Left ventricle myocardium inferior (tissue), 1 donor: Measurements from ENCODE around the gene THOC6. TPM values are rescaled to one million over a fixed set of nuclear protein-coding genes. Genes with fewer than 3 reads are reported as not detected.

Experiments used
- DNase-seq: peaks from one replicate; pipeline ENCODE4 v3.0.0-alpha.2; 2020
- H3K27ac ChIP-seq: fragments of 200-600 bp; replicated peaks from 2 replicates; pipeline ENCODE4 v1.8.0; 2021
- H3K27me3 ChIP-seq: fragments of 200-600 bp; 2 replicates; pipeline ENCODE4 v1.8.0; 2021; ENCODE audit warnings: low read depth
- H3K36me3 ChIP-seq: fragments of 200-600 bp; 2 replicates; pipeline ENCODE4 v1.8.0; 2021
- H3K4me1 ChIP-seq: fragments of 200-600 bp; 2 replicates; pipeline ENCODE4 v1.8.0; 2021
- H3K4me3 ChIP-seq: fragments of 200-600 bp; 2 replicates; pipeline ENCODE4 v1.8.0; 2021; ENCODE audit warnings: mild to moderate bottlenecking, moderate library complexity
- H3K9me3 ChIP-seq: fragments of 200-600 bp; replicated peaks from 2 replicates; pipeline ENCODE4 v1.8.0; 2021
- intact Hi-C: fragments of 100-400 bp; cut with micrococcal nuclease; formaldehyde crosslinking; loops from one replicate; pipeline ENCODE4 v1.11.0; 2022
- total RNA-seq: library from RNA; stranded (reverse); fragmentation: NEBNext Ultra II Directional; extraction: Animal tissue kit (Norgen Biotek cat#: 25700); gene quantifications from one replicate; pipeline ENCODE4 v1.2.1, GENCODE V29; 2021
- TF ChIP-seq, protein P1 (sequence below): fragments of 200-600 bp; IDR thresholded peaks from 2 replicates; pipeline ENCODE4 v1.8.0; 2021; ENCODE audit warnings: antibody characterized with exemption, mild to moderate bottlenecking, borderline replicate concordance
- donor health status: DM: no; HTN: yes; CAD: no; lungs with severe emphysema.

THOC6 gene
- total RNA-seq, 1 donor from 2014 or later, result 9.1 TPM

GRCh38 chr16:3022208-3022683, 1.6 kb upstream of the THOC6 start:
- peaks cover 20% of the 10 kb centered on the region for H3K27me3 ChIP-seq
- H3K36me3 ChIP-seq, result peaks cover 22% of the 10 kb centered on the region
- DNase-seq, result peak; percentile 88
- TF ChIP-seq, protein P1, sequence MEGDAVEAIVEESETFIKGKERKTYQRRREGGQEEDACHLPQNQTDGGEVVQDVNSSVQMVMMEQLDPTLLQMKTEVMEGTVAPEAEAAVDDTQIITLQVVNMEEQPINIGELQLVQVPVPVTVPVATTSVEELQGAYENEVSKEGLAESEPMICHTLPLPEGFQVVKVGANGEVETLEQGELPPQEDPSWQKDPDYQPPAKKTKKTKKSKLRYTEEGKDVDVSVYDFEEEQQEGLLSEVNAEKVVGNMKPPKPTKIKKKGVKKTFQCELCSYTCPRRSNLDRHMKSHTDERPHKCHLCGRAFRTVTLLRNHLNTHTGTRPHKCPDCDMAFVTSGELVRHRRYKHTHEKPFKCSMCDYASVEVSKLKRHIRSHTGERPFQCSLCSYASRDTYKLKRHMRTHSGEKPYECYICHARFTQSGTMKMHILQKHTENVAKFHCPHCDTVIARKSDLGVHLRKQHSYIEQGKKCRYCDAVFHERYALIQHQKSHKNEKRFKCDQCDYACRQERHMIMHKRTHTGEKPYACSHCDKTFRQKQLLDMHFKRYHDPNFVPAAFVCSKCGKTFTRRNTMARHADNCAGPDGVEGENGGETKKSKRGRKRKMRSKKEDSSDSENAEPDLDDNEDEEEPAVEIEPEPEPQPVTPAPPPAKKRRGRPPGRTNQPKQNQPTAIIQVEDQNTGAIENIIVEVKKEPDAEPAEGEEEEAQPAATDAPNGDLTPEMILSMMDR, result no peak
- intact Hi-C loops, result no loop called here
- H3K4me3 ChIP-seq, result peak overlapping the region; percentile 83
- peaks cover 62% of the 10 kb centered on the region for H3K4me1 ChIP-seq
- no peaks in the 10 kb centered on the region for H3K9me3 ChIP-seq
- peak overlapping the region; percentile 98 for H3K27ac ChIP-seq

GRCh38 chr16:3022684-3023414, 986 bp upstream of the THOC6 start:
- peak overlapping the region; percentile 98 for H3K27ac ChIP-seq
- H3K36me3 ChIP-seq, result peaks cover 23% of the 10 kb centered on the region
- no peak for DNase-seq
- peak overlapping the region; percentile 83 for H3K4me3 ChIP-seq
- H3K9me3 ChIP-seq, result no peaks in the 10 kb centered on the region
- H3K27me3 ChIP-seq, result peaks cover 14% of the 10 kb centered on the region
- intact Hi-C loops, result no loop called here
- H3K4me1 ChIP-seq, result peaks cover 63% of the 10 kb centered on the region
- TF ChIP-seq, protein P1, result no peak

DNA sequence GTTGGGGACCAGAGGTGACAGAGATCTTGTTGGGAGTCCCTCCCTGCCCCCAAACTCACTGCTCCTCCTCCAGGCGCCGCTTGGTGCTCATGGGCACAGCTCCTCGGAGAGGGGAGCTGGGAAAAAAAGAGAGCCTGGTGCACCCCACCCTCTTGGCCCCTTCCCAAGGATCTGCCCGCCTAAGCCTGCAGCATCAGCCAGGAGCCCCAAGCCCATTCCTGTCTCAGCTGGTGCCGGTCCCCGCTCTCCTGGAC, 493 bp upstream of the THOC6 start:
- peaks cover 9% of the 10 kb centered on the region for H3K27me3 ChIP-seq
- peaks cover 63% of the 10 kb centered on the region for H3K4me1 ChIP-seq
- H3K27ac ChIP-seq, result peak overlapping the region; percentile 98
- DNase-seq, result peak; percentile 47
- TF ChIP-seq, protein P1, result no peak
- H3K36me3 ChIP-seq, result peaks cover 23% of the 10 kb centered on the region
- H3K4me3 ChIP-seq, result peak overlapping the region; percentile 83
- intact Hi-C loops, result no loop called here
- no peaks in the 10 kb centered on the region for H3K9me3 ChIP-seq

- Histone ChIP-seq H3K4me1 (peaks cover 67% of the 10 kb centered on the region), H3K27ac (no peak overlapping the region), H3K36me3 (peaks cover 23% of the 10 kb centered on the region), H3K4me3 (no peak overlapping the region), H3K9me3 (no peaks in the 10 kb centered on the region), H3K27me3 (peaks cover 18% of the 10 kb centered on the region)
- no peak for DNase-seq
- TF ChIP-seq, protein P1, result no peak
- intact Hi-C loops, result no loop called here
Observed at GRCh38 chr16:3025032-3026002, 1.5 kb downstream of the THOC6 start.

DNA sequence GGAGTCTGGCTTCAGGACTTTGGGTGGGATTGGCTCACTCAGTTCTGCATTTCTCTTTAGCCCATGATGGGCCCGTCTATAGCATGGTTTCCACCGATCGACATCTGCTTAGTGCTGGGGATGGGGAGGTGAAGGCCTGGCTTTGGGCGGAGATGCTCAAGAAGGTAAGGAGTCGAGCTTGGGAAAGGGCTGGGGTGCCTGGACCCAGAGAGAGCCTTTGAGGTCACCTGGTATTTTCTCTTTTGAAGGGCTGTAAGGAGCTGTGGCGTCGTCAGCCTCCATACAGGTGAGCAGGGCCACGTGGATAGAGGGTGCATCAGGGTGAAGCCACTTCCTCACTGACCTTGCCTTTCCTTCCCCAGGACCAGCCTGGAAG, 2.2 kb downstream of the THOC6 start:
- no peak overlapping the region for H3K27ac ChIP-seq
- intact Hi-C loops, result no loop called here
- TF ChIP-seq, protein P1, result no peak
- H3K27me3 ChIP-seq, result peaks cover 25% of the 10 kb centered on the region
- DNase-seq, result no peak
- H3K9me3 ChIP-seq, result no peaks in the 10 kb centered on the region
- peaks cover 61% of the 10 kb centered on the region for H3K4me1 ChIP-seq
- H3K36me3 ChIP-seq, result peaks cover 23% of the 10 kb centered on the region
- no peak overlapping the region for H3K4me3 ChIP-seq
